Body of pancreas (tissue), 4 donors: ENCODE results near the gene SWI5.

ENCODE experiments used
- CTCF ChIP-seq, 7 experiments: fragments of 450-650 bp in 4 of 7; fragments of 200-600 bp in 3 of 7; sonication (generic) in 3 of 7; IDR thresholded peaks; one replicate each; pipeline ENCODE4 v1.5.1; 2016 to 2019; ENCODE audit warnings: antibody characterized with exemption in 7 of 7
- POLR2A ChIP-seq, 3 donors: fragments of 450-650 bp; IDR thresholded peaks; one replicate each; pipeline ENCODE4 v1.6.1; 2016; ENCODE audit warnings: antibody characterized with exemption in 3 of 3, mild to moderate bottlenecking in 2 of 3

GRCh38 chr9:128250839-128251731, 25.0 kb upstream of the SWI5 start:
- no peak for TF ChIP-seq CTCF (IDR thresholded peaks at IDR 0.05)
- no peak for TF ChIP-seq POLR2A (IDR thresholded peaks at IDR 0.05)
